GM12874 (cell line): ENCODE data around the gene AHNAK.

Experiments used
- TF ChIP-seq, protein P1 (sequence below): IDR thresholded peaks from 2 replicates; pipeline ENCODE4 v1.5.1; 2011; ENCODE audit warnings: low read depth, mild to moderate bottlenecking, control low read depth, low read length, moderate library complexity; ENCODE audit not compliant: insufficient read depth

Gene AHNAK

DNA sequence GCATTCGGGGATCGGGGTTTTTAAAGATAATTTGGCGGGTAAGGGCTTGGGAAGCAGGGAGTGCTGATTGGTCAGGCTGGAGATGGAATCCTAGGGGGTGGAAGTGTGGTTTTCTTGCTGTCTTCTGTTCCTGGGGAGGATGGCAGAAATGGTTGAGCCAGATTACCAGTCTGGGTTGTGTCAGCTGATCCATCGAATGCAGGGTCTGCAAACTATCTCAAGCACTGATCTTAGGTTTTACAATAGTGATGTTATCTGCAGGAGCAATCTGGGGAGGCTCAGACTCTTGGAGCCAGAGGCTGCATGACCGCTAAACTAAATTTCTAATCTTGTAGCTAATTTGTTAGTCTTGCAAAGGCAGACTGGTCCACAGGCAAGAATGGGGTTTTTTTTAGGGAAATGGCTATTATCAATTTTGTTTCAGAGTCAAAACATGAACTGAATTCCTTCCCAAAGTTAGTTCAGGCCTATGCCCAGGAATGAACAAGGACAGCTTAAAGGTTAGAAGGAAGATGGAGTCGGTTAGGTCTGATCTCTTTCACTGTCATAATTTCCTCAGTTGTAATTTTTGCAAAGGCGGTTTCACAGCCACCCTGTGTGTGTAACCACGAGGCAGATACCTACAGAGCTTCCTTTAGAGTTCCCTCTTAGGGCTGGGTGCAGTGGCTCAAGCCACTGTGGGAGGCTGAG is 117.6 kb downstream of the AHNAK start:
- TF ChIP-seq, protein P1, sequence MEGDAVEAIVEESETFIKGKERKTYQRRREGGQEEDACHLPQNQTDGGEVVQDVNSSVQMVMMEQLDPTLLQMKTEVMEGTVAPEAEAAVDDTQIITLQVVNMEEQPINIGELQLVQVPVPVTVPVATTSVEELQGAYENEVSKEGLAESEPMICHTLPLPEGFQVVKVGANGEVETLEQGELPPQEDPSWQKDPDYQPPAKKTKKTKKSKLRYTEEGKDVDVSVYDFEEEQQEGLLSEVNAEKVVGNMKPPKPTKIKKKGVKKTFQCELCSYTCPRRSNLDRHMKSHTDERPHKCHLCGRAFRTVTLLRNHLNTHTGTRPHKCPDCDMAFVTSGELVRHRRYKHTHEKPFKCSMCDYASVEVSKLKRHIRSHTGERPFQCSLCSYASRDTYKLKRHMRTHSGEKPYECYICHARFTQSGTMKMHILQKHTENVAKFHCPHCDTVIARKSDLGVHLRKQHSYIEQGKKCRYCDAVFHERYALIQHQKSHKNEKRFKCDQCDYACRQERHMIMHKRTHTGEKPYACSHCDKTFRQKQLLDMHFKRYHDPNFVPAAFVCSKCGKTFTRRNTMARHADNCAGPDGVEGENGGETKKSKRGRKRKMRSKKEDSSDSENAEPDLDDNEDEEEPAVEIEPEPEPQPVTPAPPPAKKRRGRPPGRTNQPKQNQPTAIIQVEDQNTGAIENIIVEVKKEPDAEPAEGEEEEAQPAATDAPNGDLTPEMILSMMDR, result no peak

DNA sequence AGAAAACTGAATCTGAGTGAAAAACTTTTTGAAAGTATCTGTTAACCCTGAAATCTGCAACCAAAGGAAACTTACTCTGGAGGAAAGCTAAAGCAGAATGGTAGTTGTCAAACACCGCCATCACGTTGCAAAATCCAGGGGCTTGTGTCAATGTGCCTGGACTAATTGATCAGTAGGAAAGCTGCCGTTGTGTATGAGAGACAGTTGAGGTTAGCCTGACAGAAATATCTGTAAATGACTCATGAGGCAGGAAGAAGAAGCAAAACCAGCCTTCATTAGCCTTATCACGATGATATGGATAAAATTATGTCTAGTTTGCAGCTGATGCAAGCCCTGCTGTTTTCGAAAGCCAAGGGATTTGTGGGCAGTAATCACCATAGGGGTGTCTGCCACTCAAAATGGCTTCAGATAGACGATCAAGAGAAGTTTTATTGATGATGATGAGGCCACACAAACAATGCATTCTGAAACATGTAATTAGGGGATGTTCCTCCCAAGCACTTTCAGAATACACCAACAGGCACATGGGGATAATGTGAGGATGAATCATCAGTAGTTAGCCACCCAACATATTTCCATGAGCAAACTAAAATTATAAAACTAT is 118.9 kb downstream of the AHNAK start:
- TF ChIP-seq, protein P1, result no peak

DNA sequence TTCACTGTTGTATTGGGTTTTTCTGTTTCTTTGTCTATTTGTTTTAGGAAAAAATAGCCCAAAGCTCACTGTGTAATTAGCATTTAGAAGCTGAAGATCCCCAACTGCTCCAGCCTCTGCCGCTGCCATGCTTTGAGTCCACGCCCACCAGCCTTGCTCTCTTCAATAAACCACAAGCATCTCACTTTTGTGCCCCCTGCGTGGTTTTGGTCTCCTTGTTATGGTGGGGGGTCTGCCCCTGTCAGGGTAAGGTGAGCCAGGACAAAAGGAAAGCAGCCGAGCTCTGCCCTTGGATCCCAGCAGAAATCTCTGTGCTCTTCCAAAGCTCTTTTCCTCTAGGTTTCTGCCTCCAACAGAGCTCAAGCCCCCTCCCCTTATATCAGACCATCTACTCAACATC is 123.6 kb downstream of the AHNAK start:
- TF ChIP-seq, protein P1, result no peak

DNA sequence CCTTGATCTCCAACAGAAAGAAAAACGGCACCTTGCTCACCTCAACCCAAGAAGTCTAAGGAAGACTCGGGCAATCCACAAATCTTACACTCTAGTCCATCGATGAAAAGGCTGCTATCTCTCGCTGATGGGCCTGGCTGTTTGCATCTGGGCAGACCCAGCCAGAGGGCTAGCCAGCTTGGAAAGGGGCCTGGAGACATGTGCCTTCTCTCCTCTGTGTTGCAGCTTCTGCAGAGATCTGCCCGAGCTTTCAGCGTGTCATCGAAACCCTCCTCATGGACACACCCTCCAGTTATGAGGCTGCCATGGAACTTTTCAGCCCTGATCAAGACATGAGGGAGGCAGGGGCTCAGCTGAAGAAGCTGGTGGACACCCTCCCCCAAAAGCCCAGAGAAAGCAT is 124.6 kb downstream of the AHNAK start:
- TF ChIP-seq, protein P1, result no peak

DNA sequence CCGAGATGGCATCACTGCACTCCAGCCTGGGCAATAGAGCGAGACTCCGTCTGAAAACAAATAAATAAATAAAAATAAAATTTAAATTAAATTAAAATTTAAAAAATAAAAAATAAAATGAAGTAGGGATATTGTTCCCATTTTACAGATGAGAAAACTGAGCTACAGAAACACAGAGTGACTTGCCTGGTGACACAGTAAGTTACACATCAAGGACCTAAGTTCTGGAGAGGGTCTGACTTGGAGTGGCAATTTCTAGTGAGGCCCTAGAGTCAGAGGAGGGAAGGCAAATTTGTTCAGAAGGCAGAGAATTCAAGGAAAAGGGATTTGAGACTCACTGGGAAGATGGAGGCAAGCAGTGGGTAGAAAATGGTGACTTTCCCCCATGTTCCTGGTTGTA is 125.7 kb downstream of the AHNAK start:
- TF ChIP-seq, protein P1, result no peak

DNA sequence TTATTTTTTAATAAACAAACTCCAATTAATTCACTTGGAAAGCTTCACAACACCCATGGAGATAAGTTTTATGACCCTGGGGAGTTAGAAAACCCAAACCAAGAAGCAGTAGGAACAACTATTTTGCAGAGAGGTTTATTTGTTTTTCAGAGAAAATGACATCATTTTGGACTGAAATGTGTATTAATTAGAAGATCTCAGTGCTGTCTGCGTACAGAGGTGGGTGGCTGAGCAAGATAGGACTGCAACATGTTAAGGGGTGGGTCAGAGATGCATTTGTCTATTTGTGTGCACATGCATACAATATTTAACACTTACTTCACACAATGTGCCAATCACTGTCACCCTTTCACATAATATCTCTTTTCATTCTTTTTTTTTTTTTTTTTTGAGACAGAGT is 126.7 kb downstream of the AHNAK start:
- TF ChIP-seq, protein P1, result no peak

DNA sequence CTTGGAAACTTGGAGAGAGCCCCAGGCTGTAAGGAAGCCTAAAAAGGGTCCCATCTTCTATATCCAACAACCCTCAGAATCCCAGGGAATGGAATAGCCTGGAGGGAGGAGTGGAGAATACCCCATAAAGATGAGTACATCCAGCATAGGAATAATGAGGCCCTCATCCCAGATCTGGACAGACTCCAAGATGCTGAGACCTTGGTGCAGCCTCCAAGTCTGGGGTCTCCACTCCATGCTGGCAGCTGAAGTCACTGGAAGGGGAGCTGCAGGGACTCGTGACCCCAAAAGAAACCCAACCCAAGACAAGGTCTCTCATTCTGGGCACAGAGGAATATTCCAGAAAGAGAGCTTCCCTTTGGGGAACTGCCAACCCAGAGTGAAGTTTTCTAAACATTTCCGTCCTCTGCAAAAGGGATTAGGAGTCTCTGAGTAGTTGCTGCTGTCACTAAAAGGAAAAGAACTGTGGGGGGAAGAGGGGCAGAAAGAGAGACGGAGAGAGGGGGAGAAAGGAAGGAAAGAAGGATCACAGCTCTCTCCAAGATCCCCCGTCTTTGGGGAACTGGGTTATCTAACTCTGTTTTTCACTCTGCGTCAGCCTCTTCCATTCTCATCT is 127.2 kb downstream of the AHNAK start:
- TF ChIP-seq, protein P1, result no peak
